GM21367 (cell line): ENCODE measurements around the gene TRIM17.

ENCODE experiments used
- ATAC-seq: cut with Tn5 transposase; IDR thresholded peaks from one replicate; pipeline ENCODE4 v1.9.1; 2021; ENCODE audit not compliant: unreplicated experiment

Gene TRIM17

GRCh38 chr1:228368801-228369607 lies 47.7 kb downstream of the TRIM17 start:
- ATAC-seq = no peak

DNA sequence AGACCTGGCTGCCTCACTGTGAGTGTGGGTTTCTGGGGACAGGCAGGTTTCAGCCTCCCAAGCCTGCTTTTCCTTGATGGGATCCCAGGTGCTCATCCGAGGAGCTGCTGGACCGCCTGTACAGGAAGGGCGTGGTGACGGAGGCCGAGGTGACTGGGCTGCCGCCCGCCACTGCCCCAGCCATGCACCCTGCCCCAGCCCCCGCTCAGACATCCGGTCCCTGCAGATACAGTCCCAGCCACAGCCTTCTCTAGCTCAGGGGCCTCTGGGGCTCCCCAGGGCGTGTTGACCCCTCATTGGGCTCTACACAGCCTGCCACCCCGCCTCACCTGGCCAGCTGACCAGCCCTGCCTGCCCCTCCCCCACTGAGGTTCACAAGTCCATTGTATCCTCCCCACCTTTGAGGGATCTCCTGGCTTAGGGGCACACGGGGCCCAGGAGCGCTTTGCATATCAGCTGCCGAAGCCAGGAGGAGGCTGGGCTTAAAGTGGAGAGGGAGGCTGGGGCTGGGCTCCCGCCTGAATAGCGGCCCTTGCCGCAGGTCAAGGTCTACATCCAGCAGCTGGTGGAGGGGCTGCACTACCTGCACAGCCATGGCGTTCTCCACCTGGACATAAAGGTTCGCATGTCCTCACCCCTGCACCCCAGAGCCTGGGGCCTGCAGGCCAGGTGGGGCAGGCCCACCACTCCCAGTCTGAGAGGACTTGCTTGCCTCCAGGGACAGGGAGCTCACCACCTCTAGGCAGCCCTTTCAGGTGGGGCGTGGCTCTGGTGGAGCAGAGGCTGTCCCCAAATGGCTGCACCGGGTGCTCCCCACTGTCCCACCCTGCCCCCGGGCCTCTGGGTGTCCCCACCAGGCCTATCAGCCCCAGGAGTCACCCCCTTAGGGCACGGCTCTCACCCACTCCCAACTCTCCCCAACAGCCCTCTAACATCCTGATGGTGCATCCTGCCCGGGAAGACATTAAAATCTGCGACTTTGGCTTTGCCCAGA lies 48.6 kb downstream of the TRIM17 start:
- ATAC-seq = no peak

GRCh38 chr1:228366866-228367741 lies 49.6 kb downstream of the TRIM17 start:
- ATAC-seq = no peak

DNA sequence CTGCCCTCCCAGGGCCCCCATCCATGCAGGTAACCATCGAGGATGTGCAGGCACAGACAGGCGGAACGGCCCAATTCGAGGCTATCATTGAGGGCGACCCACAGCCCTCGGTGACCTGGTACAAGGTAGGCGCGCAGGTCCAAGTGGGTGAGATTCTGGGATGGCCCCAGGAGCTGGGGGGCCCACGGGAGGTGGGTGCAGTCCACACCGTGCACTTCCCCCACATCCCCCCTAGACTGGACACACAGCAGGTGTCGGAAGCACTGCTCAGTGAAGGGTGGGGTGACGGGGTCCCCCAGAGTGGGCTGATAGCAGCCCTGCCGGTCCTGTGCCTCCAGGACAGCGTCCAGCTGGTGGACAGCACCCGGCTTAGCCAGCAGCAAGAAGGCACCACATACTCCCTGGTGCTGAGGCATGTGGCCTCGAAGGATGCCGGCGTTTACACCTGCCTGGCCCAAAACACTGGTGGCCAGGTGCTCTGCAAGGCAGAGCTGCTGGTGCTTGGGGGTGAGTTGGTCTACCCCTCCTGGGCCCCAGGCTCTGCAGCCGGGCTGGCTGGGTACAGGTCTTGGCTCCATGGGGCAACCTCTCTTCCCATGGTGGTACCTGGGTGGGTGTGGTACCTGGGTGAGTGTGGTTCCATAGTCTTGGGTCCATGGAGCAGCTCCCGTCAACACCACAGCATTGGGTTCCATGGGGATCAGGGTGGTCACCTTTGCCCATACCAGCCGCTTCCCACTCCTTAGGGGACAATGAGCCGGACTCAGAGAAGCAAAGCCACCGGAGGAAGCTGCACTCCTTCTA lies 50.4 kb downstream of the TRIM17 start:
- no peak for ATAC-seq

DNA sequence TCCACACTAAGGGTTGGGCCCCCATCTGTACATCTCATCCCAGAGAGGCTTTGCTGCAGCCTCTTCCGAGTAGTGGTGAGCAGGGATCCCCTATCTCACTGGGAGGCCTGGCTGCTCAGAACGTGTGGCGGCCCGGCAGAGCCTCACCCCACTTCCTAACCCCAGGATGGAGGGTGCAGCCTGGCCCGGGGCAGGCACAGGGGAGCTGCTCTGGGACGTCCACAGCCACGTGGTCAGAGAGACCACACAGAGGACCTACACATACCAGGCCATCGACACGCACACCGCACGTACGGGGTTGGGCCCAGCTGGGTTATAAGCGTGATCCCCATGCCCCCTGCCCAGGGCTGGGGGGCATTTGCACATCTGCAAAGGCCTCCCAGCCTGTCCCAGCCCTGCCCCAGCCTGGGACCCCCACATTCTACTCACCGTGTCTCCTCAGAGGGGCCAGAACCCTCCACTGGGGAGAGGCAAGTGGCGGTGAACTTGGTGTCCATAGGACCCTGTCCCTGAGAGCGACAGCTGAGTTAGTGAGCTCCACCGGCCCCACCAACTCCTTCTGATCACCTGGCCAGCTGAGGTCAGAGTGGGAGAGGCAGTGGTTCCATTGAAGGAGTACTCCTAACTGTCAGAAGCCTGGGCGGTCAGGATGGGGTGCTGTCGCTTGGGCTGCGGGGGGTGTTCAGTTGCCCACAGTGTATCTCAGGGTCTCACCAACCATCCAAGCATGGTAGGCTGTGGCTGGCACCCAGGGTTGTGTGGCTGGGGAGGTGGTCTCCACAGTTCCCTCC lies 51.2 kb downstream of the TRIM17 start:
- no peak for ATAC-seq

DNA sequence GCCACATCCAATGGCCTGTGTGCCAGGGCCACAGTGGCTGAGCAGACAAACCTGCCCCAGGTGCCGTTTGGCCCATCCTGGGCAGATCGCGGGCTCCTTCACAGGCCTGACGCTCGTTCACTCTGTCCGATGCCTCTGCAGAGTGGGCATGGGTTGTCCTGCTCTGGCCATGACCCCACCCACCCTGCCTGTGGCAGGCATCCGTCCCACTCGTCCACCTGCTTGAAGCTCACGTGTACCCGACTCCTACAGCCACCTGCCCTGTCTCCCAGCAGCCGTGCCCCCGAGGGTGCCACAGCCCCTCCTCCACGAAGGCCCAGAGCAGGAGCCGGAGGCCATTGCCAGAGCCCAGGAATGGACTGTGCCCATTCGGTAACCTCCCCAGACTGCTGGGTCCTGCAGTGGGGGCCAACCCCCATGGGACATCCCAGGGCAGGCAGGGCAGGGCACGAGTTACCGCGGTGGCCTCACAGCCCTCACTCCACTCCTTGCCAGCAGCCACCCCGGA lies 51.9 kb downstream of the TRIM17 start:
- no peak for ATAC-seq

DNA sequence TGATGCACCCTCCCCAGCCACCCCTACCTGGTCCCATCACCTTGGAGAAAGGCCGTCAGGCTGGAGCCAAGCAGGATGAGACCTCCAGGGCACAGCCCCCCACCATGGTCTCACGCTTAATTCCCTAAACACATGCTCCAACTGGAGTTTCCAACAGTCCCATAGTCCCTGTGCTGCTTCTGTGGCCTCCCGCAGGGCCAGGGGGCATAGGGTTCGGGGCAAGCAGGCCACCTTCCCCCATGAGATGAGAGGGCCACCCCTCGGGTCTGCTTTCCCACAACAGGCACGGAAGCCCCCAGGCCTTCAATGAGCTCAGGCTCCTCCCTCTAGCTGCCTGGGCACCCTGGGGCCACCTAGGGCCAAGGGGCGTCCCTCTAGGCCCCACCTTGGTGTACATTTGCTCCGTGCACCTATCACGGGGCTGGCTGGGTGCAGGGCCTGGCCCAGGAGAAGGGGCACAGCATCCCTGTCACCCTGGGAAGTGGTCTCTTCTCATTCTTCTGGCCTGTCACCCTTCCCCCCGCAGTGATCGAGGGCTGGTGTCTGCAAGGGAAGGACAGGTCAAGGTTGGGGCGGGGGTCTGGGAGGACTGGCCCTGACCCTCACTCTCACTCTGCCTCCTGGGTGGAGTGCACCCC lies 52.5 kb downstream of the TRIM17 start:
- no peak for ATAC-seq

- no peak for ATAC-seq
Measured at GRCh38 chr1:228363686-228364067, 53.0 kb downstream of the TRIM17 start.

DNA sequence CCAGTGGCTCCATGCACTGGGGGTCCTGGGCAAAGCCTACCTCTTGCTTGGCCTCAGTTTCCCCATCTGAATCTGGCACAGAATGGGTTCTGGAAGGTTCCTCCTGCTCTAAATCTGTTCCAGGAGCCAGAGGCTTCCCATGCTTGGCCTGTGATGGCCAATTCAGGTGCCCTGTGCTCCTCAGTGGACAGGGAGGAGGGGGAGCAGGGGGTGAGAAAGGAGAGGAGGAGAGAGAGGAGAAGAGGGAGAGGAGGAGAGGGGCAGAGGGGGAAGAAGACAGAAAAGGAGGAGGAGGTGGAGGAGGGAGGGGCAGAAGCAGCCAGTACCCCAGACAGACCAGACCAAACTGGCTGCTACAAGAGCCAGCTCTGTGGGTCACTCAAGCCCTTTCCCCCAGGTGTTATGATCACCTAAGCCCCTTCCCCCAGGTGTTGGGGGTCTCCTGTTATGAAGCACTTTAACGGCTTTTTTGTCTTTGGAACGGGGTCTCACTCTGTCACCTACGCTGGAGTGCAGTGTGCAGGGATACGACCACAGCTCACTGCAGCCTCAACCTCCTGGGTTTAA lies 53.7 kb downstream of the TRIM17 start:
- no peak for ATAC-seq

DNA sequence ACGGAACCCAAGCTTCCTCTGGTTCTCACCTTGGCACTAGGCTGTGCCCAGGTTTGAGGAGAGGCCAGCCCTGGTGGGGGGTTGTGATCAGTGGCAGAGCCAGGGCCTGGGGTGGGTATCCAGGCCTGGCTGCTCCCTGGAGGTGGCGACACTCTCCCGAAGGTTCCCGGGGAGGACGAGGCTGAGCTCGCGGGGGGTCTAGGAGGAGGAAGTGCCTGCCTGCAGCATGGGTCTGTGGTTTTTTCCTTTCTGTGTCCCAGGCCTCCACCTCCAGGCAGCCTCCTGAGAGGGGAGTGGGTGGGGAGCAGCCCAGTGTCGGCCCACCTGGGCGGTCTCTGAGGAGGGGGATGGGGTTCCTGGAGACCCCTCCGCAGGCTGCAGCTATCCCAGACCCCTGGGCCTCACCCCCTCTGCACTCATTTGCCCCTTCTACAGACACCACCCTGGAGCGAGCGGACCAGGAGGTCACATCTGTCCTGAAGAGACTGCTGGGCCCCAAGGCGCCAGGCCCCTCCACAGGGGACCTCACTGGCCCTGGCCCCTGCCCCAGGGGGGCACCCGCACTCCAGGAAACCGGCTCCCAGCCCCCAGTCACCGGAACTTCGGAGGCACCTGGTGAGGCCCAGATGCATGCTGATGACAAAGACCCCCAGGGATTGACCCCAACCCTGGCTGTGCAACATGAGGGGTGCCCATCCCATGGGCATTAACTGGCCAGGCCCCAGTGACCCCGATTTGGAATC lies 54.3 kb downstream of the TRIM17 start:
- no peak for ATAC-seq

DNA sequence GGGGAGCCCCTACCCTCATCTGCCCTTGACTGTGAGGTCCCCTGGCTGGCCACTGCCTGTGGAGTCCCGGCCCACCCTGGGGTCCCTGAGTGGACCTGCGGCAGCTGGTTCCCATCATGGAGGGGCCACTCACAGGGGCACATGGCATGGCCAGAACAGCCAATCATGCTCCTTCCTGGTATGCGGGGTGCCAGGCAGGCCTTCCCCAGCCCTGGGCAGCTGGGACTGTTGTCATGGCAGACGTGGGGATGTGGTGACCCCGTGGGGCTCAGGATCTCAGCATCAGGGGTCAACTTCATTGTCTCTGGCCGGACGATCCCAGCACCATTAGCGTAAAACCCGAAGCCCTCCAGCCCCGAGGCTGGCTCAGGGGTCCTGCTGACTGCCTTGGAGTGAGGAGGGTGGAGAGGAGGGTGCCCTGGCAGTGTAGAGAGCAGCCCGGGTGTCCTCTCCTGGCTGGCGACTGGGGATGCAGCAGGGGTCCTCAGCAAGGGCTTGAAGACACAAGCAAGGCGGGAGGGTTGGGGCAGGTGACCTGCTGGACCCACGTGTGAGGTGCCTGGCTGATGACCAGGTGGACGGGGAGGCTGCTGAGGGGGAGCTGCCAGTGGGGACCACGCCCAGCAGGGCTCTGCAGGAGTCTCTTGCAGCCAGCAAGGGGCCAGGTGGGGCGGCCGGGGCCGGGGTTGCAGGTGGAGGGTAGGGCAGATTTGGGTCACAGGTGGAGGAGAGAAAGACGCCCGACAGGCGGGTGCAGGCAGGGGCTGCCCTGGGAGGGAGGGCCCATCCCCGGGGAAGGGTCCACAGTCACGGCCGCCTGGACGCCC lies 55.1 kb downstream of the TRIM17 start:
- no peak for ATAC-seq

- no peak for ATAC-seq
Measured at GRCh38 chr1:228360533-228361313, 55.9 kb downstream of the TRIM17 start.

GRCh38 chr1:228359613-228360532 lies 56.8 kb downstream of the TRIM17 start:
- no peak for ATAC-seq

DNA sequence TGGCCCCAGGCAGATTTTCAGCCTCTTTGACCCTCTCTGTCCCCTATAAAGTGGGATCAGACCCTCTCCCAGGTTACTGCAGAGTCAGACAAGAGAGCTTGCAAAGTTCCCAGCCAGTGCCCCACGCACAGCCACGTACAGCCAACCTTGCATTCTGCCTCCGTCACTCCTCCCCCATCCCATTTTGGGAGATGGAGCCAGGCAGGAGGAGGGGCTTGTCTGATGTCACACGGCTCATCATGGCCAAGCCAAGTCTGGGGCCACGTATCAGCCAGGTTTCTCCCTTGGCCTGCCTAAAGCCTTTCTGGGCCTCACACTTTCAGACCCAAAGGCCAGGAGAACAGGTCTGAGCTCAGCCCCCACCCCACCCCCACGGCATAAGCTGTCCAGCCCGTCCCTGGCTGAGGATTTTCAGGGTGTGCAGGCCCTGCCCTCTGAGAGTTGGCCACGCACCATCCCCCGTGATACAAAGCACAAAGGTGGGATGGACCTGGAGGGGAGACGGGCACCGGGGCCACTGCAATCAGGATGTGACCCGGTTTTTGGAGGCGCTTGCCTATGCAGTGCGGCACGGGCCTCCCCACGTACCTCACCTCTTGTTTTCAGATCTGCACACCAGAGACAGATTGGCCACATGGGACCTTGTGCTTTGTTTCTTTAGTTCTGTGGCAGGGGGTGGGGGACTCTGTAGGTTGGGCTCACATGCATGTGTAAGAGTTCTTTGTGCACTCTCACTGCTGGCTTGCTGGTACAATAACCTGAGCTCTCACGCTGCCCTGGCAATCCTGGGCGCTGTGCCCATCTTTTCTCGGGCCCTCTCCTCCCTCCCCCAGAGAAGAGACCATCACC lies 57.7 kb downstream of the TRIM17 start:
- ATAC-seq = no peak
